Sigmoid colon (tissue), 7 donors: ENCODE measurements around the gene COPB2. TPM values are rescaled to one million over a fixed set of nuclear protein-coding genes. Genes with fewer than 3 reads are reported as not detected.
A peak's percentile ranks its signal among the peaks of the same experiment; 100 is the strongest.

Experiments used
- DNase-seq: peaks from one replicate; pipeline ENCODE4 v3.0.0-alpha.2; 2019
- H3K27ac ChIP-seq, 4 donors: fragments of 200-600 bp; sonication (generic); one replicate each; pipeline ENCODE4 v1.5.1; 2016 to 2019; ENCODE audit warnings: mild to moderate bottlenecking in 1 of 4
- H3K27me3 ChIP-seq, 3 donors: fragments of 200-600 bp; sonication (generic); one replicate each; pipeline ENCODE4 v1.5.1; 2019; ENCODE audit warnings: mild to moderate bottlenecking in 1 of 3
- H3K36me3 ChIP-seq, 4 donors: fragments of 200-600 bp; sonication (generic); one replicate each; pipeline ENCODE4 v1.5.1; 2016 to 2019
- H3K4me1 ChIP-seq, 4 donors: fragments of 200-600 bp; sonication (generic); one replicate each; pipeline ENCODE4 v1.5.1; 2017 to 2019
- H3K4me3 ChIP-seq, 4 donors: fragments of 200-600 bp; sonication (generic); one replicate each; pipeline ENCODE4 v1.5.1; 2017 to 2019; ENCODE audit warnings: mild to moderate bottlenecking in 2 of 4, moderate library complexity in 1 of 4
- H3K9me3 ChIP-seq, 4 donors: fragments of 200-600 bp in 3 of 4; sonication (generic) in 3 of 4; one replicate each; pipeline versions ENCODE4 v1.5.1 to v1.6.1; 2013 to 2019
- CTCF ChIP-seq, 4 experiments: fragments of 450-650 bp in 3 of 4; fragments of 200-600 bp in 1 of 4; IDR thresholded peaks; one replicate each; pipeline ENCODE4 v1.5.1; 2016 to 2019; ENCODE audit warnings: antibody characterized with exemption in 4 of 4, mild to moderate bottlenecking in 3 of 4, moderate library complexity in 2 of 4
- EP300 ChIP-seq, 4 donors: sonication (generic); formaldehyde crosslinking; IDR thresholded peaks; one replicate each; pipeline ENCODE4 v1.6.1; 2017; ENCODE audit warnings: antibody characterized with exemption in 4 of 4
- POLR2A ChIP-seq, 2 donors: fragments of 450-650 bp; IDR thresholded peaks; one replicate each; pipeline ENCODE4 v1.6.1; 2016; ENCODE audit warnings: antibody characterized with exemption in 2 of 2, mild to moderate bottlenecking in 2 of 2, moderate library complexity in 2 of 2
- POLR2AphosphoS5 ChIP-seq, 4 donors: sonication (generic); formaldehyde crosslinking; IDR thresholded peaks; one replicate each; pipeline ENCODE4 v1.6.1; 2017; ENCODE audit warnings: antibody characterized with exemption in 4 of 4
- WGBS, 2 donors: extraction: QIAGEN DNeasy Blood & Tissue Kit; methylation state at CpG; one replicate each; pipeline ENCODE4 v1.1.7; 2013; 5-methylcytosine and 5-hydroxymethylcytosine counted together
- intact Hi-C: fragments of 100-400 bp; cut with DNase I; formaldehyde crosslinking; loops from one replicate; pipeline ENCODE4 v1.15.1; 2023
- polyA plus RNA-seq, 3 donors: library from polyadenylated mRNA; stranded (reverse); fragments of 200-250 nt; gene quantifications; one replicate each; pipeline ENCODE4 v1.2.3, GENCODE V29; 2013
- total RNA-seq, 4 donors: library from RNA; depleted of rRNA; stranded (reverse); fragments of >200 nt; gene quantifications; one replicate each; pipeline ENCODE4 v1.1.0, GENCODE V29; 2016
- donor health status: healthy with polysubstance abuse.
- donor health status: Bipolar disorder and iron deficiency.
- donor health status: healthy.

Gene COPB2
- total and polyA plus RNA-seq, 7 donors: 52.3 to 82.0 (median 63.7) TPM

DNA sequence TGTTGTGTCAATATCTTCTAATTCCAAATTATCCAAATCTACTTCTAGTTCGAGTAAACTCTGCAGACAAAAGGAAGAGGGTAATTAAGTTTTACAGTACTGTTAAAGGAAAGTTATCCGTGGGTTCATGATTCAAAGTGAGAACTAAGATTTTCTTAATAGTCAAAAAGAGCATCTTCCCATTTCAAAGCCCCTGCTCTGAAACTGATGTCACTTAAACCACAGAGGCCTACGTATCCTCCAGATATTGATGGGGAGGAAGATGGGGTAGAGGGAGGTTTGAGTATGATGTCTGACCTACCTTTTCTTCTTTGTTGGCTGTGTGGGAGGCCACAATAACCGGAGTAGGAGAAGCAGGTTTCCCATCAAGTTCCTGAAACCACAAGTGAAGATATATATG, 31.5 kb downstream of the COPB2 start:
- 57 to 67% methylated on average over 4 of the region's 4 CpGs for WGBS, 2 donors
- peaks cover 19 to 99% (median 65%) of the 10 kb centered on the region in 4 donors for H3K36me3 ChIP-seq

GRCh38 chr3:139355891-139356290, 33.6 kb downstream of the COPB2 start:
- WGBS, 2 donors: 54 to 66% methylated on average over 1 of the region's 1 CpG
- Histone ChIP-seq H3K9me3 (no peaks in the 10 kb centered on the region), H3K36me3 (peaks cover 21 to 99% (median 68%) of the 10 kb centered on the region in 4 donors), H3K4me1 (no peaks in the 10 kb centered on the region), H3K4me3 (no peak overlapping the region), H3K27me3 (no peaks in the 10 kb centered on the region), H3K27ac (no peak overlapping the region)
- DNase-seq: no peak
- intact Hi-C loops: no loop called here
- no peak for TF ChIP-seq EP300 (IDR thresholded peaks at IDR 0.05)
- no peak for TF ChIP-seq POLR2A (IDR thresholded peaks at IDR 0.05)
- TF ChIP-seq POLR2AphosphoS5 (IDR thresholded peaks at IDR 0.05): no peak
- TF ChIP-seq CTCF (IDR thresholded peaks at IDR 0.05): no peak

More for the DNA sequence above, 31.5 kb downstream of the COPB2 start:
- intact Hi-C loops: no loop called here
- H3K27ac ChIP-seq: no peak overlapping the region
- no peaks in the 10 kb centered on the region for H3K4me1 ChIP-seq
- no peaks in the 10 kb centered on the region for H3K27me3 ChIP-seq
- H3K9me3 ChIP-seq: no peaks in the 10 kb centered on the region
- TF ChIP-seq POLR2A (IDR thresholded peaks at IDR 0.05) (no peak), EP300 (IDR thresholded peaks at IDR 0.05) (no peak), POLR2AphosphoS5 (IDR thresholded peaks at IDR 0.05) (no peak), CTCF (IDR thresholded peaks at IDR 0.05) (no peak)
- no peak overlapping the region for H3K4me3 ChIP-seq
- DNase-seq: no peak

DNA sequence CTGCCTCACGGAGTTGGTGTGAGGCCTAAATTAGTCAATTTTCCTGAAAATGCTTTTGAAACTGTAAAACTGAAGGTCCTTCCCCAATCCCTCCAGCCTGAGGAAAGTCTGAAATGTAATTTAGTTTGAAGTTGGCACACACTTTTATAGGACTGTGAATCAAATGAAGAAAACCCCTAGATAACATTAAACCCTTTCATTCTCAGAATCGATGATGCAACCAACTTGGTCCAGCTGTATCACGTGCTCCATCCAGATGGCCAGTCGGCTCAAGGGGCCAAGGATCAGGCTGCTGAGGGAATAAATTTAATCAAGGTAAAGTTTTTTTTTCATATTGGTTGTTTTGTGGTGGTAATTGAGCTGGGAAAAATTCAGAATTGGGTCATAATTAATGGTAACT, 34.0 kb downstream of the COPB2 start:
- 81 to 82% methylated on average over 4 of the region's 4 CpGs for WGBS, 2 donors
- Histone ChIP-seq H3K36me3 (peaks cover 17 to 99% (median 68%) of the 10 kb centered on the region in 4 donors), H3K9me3 (no peaks in the 10 kb centered on the region), H3K27ac (no peak overlapping the region), H3K4me3 (no peak overlapping the region), H3K4me1 (no peaks in the 10 kb centered on the region), H3K27me3 (no peaks in the 10 kb centered on the region)
- no peak for DNase-seq
- TF ChIP-seq POLR2A (IDR thresholded peaks at IDR 0.05) (no peak), POLR2AphosphoS5 (IDR thresholded peaks at IDR 0.05) (no peak), CTCF (IDR thresholded peaks at IDR 0.05) (no peak), EP300 (IDR thresholded peaks at IDR 0.05) (no peak)
- intact Hi-C loops: no loop called here

GRCh38 chr3:139354661-139355060, 34.8 kb downstream of the COPB2 start:
- peaks cover 17 to 99% (median 67%) of the 10 kb centered on the region in 4 donors for H3K36me3 ChIP-seq
- TF ChIP-seq EP300 (IDR thresholded peaks at IDR 0.05) (no peak), POLR2AphosphoS5 (IDR thresholded peaks at IDR 0.05) (no peak), CTCF (IDR thresholded peaks at IDR 0.05) (no peak), POLR2A (IDR thresholded peaks at IDR 0.05) (no peak)
- H3K9me3 ChIP-seq: no peaks in the 10 kb centered on the region
- no peak overlapping the region for H3K4me3 ChIP-seq
- intact Hi-C loops: no loop called here
- no peak overlapping the region for H3K27ac ChIP-seq
- H3K27me3 ChIP-seq: no peaks in the 10 kb centered on the region
- H3K4me1 ChIP-seq: no peaks in the 10 kb centered on the region
- WGBS, 2 donors: 94 to 96% methylated on average over 4 of the region's 4 CpGs
- no peak for DNase-seq

DNA sequence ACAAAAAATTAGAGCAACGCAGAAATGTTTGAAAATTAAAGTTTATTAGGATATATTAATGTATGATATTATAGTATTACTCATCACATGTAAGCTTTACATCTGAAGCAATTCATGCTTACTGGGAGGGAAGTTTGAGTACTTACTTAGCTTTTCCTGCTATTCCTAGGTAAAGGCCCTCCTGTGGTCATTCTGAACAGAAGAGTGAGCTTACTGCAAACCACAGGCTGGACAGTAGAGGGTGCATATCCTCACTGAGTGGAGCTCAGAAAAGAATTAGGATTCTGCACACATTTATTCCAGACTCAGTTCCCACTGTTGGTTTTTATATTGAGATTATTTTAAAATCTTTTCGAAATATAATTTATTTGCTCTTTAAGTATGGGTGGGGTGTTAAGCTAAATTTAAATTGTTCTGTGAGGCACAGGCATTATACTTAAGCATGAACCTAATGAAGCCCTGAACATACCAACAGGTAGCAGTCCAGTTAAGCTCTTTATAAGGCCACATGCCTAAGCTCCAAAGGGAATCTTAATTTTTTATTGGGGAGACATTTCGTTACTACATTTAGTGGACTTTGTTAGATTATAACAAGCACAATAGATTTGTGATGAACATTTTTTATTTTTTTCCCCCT, 35.4 kb downstream of the COPB2 start:
- H3K4me1 ChIP-seq: no peaks in the 10 kb centered on the region
- H3K27me3 ChIP-seq: no peaks in the 10 kb centered on the region
- TF ChIP-seq EP300 (IDR thresholded peaks at IDR 0.05) (no peak), CTCF (IDR thresholded peaks at IDR 0.05) (peak in 2 of 4 experiments; percentile 32 to 33)
- no peak for DNase-seq
- H3K36me3 ChIP-seq: peaks cover 17 to 99% (median 62%) of the 10 kb centered on the region in 4 donors
- no peak overlapping the region for H3K27ac ChIP-seq
- no peak overlapping the region for H3K4me3 ChIP-seq
- no peaks in the 10 kb centered on the region for H3K9me3 ChIP-seq
- intact Hi-C loops: no loop called here
- 70 to 87% methylated on average over 3 of the region's 3 CpGs for WGBS, 2 donors
